DMS53 (cell line): ENCODE results near the gene VAV2.

Experiments
- DNase-seq: peaks from one replicate; lab custom pipeline; 2025; lab: John Stamatoyannopoulos, UW

Gene VAV2, protein sequence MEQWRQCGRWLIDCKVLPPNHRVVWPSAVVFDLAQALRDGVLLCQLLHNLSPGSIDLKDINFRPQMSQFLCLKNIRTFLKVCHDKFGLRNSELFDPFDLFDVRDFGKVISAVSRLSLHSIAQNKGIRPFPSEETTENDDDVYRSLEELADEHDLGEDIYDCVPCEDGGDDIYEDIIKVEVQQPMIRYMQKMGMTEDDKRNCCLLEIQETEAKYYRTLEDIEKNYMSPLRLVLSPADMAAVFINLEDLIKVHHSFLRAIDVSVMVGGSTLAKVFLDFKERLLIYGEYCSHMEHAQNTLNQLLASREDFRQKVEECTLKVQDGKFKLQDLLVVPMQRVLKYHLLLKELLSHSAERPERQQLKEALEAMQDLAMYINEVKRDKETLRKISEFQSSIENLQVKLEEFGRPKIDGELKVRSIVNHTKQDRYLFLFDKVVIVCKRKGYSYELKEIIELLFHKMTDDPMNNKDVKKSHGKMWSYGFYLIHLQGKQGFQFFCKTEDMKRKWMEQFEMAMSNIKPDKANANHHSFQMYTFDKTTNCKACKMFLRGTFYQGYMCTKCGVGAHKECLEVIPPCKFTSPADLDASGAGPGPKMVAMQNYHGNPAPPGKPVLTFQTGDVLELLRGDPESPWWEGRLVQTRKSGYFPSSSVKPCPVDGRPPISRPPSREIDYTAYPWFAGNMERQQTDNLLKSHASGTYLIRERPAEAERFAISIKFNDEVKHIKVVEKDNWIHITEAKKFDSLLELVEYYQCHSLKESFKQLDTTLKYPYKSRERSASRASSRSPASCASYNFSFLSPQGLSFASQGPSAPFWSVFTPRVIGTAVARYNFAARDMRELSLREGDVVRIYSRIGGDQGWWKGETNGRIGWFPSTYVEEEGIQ

DNA sequence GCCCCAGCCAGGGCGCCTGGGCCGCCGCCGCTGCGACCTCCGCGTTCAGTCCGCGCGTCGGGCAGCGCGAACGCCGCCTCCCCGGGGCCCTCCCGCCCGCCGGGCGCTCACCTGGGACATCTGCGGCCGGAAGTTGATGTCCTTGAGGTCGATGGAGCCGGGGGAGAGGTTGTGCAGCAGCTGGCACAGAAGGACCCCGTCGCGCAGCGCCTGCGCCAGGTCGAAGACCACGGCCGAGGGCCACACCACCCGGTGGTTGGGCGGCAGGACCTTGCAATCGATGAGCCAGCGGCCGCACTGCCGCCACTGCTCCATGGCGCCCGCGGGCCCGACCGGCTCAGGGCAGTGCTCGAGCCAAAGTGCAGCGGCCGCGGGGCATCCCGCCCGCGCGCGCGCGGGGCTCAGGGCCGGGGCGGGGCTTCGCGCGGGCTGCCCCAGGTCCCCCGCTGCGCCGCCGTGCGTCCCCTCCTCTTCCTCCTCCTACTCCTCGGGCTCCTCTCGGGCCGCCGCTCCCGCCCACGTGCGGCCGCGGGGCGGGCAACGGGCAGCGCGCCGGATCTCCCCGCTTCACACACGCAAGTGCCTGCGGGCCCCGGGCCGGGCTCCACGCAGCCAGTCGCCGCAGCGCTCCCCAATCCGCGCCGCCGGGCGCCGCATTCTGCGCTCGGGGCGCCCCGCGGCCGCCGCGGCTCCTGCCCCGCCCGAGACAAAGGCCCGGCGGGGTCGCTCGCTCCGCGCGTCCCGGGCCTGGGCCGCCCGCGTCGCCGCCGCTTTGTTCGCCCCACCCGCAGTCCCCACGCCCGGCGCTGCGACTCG is at the start of gene VAV2:
TSS of gene VAV2 (minus strand) at position 361 of the 816 bp plus-strand sequence. CDS start at position 315, 46 bp downstream.
- DNase-seq: peak; percentile 92

DNA sequence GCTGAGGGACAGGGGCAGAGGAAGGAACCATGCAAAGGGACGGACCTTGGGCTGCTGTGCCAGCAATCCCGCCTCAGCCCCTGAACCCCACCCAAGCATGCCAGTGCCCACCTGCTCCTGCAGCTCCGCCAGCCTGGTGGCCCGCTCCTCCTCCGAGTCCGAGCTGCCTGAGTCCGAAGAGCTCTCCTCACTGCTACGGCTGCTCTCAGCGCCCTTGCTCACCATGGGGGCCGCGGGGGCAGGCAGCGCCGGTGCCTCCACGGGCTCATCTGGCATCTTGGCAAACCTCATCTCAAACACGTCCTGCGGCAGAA is 49.5 kb upstream of the VAV2 start:
- no peak for DNase-seq

DNA sequence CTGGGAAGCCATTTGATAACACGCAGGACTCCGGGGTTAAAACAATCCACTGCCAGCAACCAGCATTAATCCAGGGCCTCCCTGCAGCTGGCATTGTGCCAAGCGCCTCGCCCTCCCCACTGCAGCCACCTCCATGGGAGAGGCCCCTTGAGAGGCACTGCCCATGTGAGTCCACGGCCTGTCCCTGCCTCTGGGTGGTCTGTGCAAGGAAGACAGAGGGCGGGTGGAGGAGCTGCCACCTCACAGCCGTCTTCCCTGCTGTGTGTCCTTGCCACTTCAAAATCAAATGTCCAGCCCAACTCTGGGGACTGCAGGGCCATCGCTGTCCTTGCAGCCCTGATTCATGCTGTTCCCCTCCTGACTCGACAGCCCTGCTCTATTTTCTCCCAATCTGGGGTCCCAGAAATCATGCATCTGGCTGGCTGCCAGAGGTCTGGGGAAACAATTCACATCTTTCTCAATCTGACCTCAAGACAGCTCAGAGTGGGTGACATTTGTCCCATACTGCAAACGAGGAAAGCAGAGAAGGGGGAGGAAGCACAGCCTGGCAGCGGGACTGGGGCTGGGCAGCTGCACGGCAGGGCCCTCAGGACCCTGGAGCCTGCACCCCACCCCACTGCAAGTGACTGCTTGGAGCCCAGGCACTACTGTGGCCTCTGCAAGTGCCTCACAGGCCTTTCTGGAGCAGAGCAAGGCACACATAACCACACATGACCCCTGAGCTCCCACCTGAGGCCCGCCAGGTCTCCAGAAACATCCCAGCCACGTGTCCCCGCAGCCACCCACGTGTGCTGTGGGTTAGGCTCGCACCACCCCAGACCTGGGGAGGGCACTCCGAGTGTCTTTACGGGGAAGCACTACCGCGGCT is 48.9 kb upstream of the VAV2 start:
- DNase-seq: no peak

DNA sequence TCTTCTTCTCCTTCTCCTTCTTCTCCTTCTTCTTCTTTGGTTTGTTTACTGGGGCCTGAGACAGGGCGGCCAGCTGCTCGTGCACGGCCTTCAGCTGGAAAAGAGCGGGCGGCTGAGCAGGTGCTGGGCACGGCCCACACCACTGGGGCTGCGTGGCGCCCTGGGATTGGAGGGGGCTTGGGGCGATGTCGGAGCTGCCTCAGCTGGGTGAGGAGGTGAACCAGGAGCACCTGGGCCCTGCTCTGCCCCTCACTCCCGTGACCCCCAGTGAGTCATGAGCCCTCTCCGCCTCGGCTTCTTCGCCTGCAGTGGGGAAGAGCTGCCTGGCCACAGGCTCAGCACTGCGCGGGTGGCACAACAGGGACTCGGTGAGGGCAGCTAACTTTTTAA is 48.0 kb upstream of the VAV2 start:
- no peak for DNase-seq

DNA sequence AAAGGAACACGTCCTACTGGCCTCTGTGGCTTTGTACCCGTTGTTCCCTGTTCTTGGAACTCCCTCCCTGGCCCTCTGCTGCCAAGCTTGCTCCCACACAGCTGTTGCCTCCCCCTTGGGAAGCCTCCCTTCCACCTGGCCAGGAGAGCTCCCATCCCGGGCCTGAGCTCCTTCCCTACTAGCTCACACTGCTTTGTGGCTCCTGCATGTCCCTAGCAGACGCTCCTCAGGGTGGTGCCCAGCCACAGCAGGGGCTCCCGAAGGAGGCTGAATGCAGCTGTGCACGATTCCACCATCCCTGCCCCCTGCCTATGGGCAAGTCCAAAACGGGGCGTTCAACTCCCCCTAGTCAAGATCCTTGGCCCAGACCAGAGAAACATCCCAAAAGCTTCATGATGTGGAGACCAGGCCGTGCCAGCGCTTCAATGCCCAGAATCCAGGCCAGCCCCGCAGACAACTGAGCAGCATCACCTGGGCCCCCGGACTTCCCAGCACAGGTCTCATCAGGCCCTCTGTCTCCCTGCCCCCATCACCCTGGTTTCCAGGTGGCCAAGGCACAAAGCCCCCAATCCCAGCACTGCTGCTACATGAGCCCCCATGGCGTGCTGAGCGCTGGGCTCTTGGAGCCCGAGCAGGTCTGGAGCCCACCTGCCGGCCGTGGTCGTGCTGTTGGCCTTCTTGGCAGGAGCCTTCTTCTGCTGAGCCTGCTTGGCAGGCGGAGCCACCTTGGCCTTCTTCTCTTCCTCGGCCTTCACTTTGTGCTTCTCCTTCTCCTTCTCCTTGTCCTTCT is 47.5 kb upstream of the VAV2 start:
- DNase-seq: no peak

DNA sequence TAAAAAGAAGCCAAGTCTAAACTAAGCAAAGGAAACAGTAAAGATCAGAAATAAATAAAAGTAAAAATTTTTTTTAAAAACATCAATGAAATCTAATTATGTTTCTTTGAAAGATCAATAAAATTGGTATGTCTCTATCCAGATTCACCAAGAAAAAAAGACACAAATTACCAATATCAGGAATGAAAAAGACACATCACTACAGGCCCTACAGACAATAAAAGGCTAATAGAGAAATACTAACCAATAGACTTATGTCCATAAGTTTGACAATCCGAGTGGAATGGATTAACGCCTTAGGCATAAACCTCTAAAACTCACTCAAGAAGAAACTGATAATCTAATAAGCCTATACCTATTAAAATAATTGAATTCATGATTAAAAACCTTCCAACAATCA is 45.5 kb upstream of the VAV2 start:
- no peak for DNase-seq

DNA sequence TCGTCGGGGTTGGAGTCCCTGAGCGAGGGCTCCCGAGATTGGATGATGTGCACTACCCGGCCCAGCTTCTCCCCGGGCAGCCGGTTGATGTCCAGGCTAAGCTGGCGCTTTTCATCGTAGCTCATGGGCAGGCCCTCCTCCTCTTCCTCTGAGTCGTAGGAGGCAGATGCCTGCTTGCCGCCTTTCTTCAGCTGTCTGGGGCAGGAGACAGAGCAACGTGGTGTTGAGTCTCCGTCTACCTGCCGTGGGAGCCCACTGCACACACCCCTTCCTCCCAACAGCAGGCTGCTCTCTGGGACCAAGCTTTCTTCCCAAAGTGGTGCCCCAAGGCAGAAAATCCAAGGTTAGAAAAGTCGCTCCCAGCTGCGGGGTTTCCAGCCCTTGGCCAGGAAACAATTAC is 44.0 kb upstream of the VAV2 start:
- no peak for DNase-seq

DNA sequence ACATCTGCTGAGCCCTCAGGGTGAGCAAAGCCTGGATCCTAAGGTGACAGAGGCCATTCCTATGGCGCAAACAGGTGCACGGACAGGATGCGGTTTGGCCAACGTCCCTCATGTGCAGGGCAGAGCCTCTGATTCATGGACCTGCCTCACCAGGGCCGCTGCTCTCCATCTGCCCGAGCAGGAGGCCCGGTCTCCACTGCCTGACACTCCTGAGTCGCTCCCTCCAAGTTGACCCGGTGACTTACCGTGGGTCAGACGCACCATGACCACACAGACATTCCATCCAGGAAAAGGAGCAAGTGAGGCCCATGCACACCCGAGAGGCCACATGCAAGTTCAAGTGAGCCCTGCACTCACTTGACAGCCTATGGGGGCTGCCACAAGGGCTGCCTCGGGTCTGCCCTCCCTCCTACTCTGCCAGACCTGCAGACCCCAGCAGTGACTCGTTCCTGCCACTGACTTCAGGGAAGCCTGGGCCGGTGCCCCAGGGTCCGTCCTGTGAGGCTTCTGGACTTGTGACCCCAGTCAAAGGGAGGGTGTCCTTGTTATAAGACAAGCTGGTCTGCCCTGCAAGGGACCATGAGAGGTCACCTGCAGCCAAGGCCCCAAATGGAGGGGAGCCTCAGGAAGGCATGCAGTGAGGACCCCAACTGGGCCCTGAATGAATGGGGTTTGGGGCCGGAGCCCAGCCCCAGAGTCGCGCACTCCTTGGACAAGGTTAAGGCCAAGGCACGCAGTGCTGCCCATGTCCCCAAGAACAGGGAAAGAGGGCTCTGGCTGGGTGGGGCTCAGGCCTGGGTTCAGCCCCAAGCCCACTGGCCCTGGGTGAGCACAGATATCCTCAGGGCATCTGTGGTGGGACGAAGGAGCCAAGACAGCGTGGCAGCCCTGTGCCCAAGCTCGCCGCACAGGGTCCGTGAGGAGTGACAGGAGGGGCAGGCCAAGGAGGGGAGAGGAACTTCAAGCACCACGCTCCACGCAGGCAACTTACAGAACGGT is 43.2 kb upstream of the VAV2 start:
- DNase-seq: no peak

DNA sequence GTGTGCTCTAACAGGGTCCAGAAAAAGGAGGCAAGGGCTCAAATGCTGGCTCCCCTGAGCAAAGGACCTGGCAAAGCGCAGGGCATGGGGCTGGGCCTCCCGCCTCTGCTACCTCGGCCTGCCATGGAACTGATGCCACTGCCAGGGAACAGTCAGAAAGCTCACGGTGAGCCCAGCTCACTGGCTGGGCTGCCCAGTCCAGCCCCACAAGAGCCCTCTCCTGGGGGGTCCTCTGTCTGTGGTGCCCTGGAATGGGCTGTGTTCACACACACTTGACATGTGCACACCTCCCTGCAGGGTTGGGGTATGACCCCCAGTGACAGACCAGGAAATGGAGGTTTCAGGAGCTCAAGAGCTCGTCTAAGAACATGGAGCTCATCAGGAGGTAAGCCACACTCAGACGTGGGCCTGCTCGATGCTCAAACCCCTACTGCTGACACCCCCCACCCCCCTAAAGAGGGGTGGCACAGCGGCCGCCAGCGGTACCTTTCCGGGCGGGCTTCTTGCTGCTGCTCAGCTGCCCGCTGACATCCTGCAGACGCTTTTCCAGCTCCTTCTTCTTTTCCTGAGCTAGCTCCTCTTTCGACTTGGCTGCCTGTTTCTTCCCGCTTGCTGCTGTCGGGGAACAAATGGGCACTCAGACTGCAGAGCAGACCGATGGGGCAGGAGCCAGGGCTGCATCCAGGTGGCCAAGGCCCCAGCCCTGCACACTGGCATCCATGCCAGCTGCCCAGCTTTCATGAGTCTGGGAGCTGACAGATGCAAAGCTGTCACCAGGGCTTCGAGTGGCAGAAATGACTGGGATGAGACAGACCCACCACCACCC is 42.3 kb upstream of the VAV2 start:
- no peak for DNase-seq

DNA sequence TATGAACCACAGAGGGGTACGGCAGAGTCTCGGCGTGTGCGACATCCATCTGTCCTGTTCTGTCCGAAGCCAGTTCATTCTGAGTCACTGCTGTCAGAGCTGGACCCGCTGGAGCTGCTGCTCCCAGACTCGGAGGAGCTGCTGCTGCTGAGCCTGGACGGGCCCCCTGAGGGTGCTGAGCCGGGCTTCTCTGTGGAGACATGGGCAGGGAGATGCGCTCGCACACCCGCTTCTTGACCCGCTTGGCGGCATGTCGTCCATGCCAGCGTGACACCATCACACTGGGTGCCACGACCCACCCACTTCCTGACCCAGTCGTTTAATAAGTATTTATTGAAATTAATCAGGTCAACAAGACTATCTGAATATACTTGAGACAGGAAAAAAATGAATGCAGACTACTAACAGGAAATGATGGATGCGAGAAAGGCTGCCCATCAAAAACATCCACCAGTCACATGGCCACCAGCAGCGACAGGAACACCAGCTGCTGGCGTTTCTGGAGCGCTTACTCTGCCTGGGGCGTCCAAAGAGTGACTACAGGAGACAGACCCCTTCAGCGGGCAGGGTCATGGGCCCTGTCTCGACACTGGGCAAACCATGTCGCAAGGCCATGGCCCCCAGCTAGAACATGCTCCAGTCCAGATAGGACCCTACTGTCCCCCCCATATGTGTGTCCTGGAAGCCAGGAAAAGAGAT is 41.5 kb upstream of the VAV2 start:
- no peak for DNase-seq

DNA sequence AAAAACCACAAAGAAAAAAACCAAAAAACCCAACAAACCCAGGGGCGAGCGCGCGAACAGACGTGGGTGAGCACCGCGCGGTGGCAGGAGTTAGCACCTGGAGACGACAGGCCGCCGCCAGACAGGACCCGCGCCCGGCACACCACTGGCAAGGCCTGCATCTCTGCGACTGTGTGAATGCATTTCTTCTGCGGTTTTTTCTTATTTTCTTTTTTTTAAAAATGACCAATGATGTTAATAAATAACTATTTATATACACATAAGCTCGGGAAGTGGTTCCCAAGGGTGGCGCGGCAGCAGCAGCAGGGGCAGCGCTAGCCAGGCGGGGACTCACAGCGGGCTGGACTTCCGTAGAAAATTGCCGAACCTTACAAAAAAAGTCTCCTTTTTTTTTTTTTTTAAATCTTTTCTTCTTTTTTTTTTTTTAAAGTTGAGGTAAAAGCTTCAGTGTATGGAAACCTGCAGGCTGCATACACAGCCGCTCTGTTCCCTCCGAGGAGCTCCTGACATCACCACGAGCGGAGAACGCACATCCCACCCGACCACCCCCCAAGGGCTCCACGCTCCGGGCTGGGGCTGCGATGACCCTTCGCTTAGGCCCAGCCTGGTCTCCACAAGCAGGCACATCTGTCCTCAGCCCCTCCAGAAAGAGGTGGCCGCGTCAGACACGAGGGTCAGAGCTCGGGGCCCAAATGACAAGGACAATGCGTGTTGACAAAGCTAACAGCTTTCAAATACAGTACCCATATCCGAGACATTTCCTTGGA is 40.5 kb upstream of the VAV2 start:
- no peak for DNase-seq

DNA sequence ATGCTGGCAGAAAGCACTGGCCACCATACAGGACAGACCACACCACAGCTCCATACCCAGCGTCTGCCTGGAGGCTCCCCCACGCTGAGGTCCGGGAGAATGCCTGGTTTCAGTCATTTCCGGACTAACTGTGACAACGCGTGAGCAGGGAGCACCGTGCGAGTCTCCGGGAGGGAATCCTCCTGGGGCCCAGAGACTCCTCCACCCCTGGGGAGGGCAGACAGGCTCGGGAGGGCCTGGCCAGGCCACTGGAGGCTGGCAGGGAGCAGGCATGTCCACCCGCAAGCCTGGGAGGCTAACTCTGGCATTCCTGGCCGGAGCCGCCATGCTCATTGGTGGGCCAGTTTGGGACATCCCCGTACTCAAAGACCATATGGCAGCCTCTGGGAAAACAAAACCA is 39.7 kb upstream of the VAV2 start:
- DNase-seq: no peak

DNA sequence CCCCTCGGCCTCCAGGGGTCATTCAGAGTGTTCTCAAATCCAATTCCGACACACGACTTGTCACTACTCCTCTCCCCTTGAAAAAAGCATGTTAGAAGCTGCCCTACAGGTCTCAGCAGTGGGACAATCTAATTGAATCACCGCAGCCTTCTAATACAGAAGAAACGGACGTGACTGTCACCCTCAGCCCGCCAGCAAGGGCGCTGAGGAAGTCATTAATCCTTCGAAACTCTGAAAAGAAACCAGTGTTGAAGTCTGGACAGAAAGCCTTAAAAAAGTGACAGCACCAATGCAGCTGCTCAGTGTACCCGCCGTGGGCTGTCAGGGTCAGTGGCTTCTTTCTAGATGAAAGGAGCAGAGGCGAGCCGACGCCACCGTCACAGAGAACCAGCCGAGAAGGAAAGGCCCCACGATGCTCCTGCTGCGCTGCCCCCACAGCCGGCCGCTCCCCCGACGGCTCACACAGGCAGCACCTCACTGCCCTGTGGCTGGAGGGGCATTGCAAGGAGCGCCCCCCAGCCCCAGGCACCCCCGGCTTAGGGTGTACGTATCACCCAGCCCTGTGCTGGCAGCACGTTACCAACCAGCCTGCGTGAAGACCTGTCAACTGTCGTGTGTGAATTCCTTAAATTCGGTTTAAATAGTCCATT is 38.8 kb upstream of the VAV2 start:
- no peak for DNase-seq

DNA sequence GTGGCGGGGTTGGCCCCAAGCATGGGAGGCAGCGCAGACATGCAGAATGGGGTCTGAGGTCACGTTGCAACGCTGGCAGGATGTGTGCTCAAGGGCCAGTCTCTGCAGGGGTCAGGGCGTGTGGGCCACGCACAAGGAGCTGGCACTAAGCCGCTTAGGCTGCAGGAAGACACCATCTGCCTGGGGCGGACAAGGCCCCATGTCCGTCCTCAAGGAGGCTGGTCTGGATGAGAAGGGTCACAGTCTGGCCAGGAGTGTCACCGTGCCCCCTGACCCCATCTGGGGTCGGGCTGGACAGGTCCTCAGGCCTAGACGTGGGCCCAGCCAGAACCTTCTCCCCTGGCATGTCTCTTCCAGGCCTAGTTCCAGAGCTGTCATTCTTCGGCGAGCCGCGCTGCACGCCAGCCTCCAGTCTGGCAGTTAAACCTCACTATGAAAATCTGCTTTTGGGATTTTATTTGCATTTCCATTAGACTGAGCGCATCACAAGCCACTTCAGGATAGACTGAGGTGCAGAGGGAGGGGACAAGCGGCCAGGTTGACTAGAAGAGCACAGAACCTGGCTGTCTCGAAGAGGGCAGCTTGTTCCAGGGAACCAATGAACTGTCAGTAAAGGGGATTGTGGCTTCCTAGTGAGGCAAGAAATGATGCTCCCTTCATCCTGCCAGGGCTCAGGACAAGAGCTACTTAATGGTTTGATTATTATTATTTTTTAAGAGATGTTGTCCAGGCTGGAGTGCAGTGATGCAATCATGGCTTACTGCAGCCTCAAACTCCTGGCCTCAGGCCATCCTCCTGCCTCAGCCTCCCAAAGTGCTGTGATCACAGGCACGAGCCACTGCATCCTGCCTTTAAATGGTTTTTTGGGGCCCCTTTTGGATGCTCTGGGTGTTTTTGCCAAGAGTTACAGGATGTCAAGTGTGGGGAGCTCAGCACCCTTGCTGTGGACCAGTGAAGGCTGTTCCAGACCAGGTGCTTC is 37.4 kb upstream of the VAV2 start:
- no peak for DNase-seq

DNA sequence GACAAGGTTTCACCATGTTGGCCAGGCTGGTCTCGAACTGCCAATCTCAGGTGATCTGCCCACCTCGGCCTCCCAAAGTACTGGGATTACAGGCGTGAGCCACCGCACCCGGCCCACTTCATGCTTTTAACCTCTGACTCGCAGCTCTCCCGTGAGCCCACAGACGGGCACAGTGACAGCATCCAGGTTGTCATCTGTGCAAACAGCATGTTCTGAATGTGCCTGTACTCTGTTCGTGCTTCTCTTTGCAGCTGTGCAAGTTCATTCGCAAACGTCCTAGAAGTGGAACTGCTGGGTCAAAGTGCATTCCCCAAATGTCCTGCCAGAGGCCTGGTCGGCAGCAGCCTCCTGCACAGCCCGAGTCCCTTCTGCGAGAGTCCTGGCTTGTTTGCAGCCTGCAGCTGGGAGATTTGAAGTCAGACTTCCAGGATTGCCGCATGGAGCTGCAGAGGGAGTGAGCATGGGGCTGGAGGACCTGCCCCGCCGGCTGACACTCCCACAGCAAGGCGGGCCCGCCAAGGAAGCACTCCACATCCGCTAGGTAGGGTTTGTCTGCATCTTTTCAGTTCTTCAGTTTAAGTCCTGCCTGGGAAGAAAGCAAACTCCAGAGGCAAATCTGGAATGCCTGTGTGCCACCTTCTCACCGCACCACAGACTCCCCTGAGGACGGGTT is 36.6 kb upstream of the VAV2 start:
- DNase-seq: no peak
